Adrenal gland (tissue), 5 donors: Measurements from ENCODE around the gene FAM240A.

Source experiments
- CTCF ChIP-seq, 6 experiments: fragments of 450-650 bp in 4 of 6; fragments of 200-600 bp in 2 of 6; sonication (generic) in 1 of 6; IDR thresholded peaks; 1 replicate in 5 of 6; 2 replicates in 1 of 6; pipeline versions ENCODE4 v1.5.1 to v1.8.0; 2016 to 2021; ENCODE audit warnings: antibody characterized with exemption in 6 of 6, mild to moderate bottlenecking in 2 of 6, moderate library complexity in 1 of 6
- POLR2A ChIP-seq, 2 donors: fragments of 450-650 bp; IDR thresholded peaks; one replicate each; pipeline ENCODE4 v1.6.1; 2017; ENCODE audit warnings: antibody characterized with exemption in 2 of 2, mild to moderate bottlenecking in 2 of 2, moderate library complexity in 1 of 2
- donor health status: DM: no; HTN: no; CAD: no.

GRCh38 chr3:46564190-46565021 lies 47.9 kb upstream of the FAM240A start:
- no peak for TF ChIP-seq POLR2A (IDR thresholded peaks at IDR 0.05)
- TF ChIP-seq CTCF (IDR thresholded peaks at IDR 0.05) = no peak
